ENCODE data around the gene TRAF3.
"Not testable (repeated sequence)": the region's sequence is repeated elsewhere in the genome, so short reads cannot be mapped to it uniquely, and the experiment has no call there.

The TRAF3 gene

GRCh38 chr14:102751088-102751487, 26.2 kb upstream of the TRAF3 start:
- no peak for DNase-seq

GRCh38 chr14:102752239-102752847, 24.9 kb upstream of the TRAF3 start:
- DNase-seq = no peak

- DNase-seq = no peak
Measured at GRCh38 chr14:102754370-102755262, 22.6 kb upstream of the TRAF3 start.

- no peak for DNase-seq
Measured at GRCh38 chr14:102757646-102758045, 19.6 kb upstream of the TRAF3 start.

GRCh38 chr14:102758087-102758486, 19.2 kb upstream of the TRAF3 start:
- no peak for DNase-seq

- DNase-seq = no peak
Measured at GRCh38 chr14:102759456-102760187, 17.6 kb upstream of the TRAF3 start.

GRCh38 chr14:102760496-102761193, 16.6 kb upstream of the TRAF3 start:
- no peak for DNase-seq

- no peak for DNase-seq
Measured at GRCh38 chr14:102761206-102761605, 16.0 kb upstream of the TRAF3 start.

- DNase-seq = no peak
Measured at GRCh38 chr14:102764220-102764671, 13.0 kb upstream of the TRAF3 start.

- DNase-seq = not testable (repeated sequence)
Measured at GRCh38 chr14:102765770-102766169, 11.5 kb upstream of the TRAF3 start.

- peak in 3 of 14 donors; percentile 13 to 40 (median 26) for DNase-seq
Measured at GRCh38 chr14:102768223-102769048, 8.8 kb upstream of the TRAF3 start.

- DNase-seq = no peak
Measured at GRCh38 chr14:102769049-102769327, 8.3 kb upstream of the TRAF3 start.

- no peak for DNase-seq
Measured at GRCh38 chr14:102770147-102771123, 6.8 kb upstream of the TRAF3 start.

- no peak for DNase-seq
Measured at GRCh38 chr14:102771144-102771543, 6.1 kb upstream of the TRAF3 start.

- no peak for DNase-seq
Measured at GRCh38 chr14:102772781-102773570, 4.3 kb upstream of the TRAF3 start.

GRCh38 chr14:102774391-102775153, 2.7 kb upstream of the TRAF3 start:
- peak in 9 of 14 donors; percentile 13 to 50 (median 25) for DNase-seq

GRCh38 chr14:102775855-102776760, 1.1 kb upstream of the TRAF3 start:
- peak in 3 of 14 donors; percentile 39 to 45 (median 43) for DNase-seq
